K562 (cell line): Measurements from ENCODE around the gene SERPINA10. TPM values are rescaled to one million over a fixed set of nuclear protein-coding genes. Genes with fewer than 3 reads are reported as not detected.

ENCODE experiments used
- ATAC-seq: fragments of 200-7000 bp; cut with Tn5 transposase; 3 replicates; pipeline ENCODE4 v1.9.1; 2020; ENCODE audit warnings: moderate library complexity
- BruUV-seq: library from RNA; stranded (reverse); fragments of 400-500 nt; replicated peaks from 2 replicates; lab custom pipeline; 2021; lab: Mats Ljungman, UMichigan
- CTCF ChIA-PET: fragments of 300-600 bp; formaldehyde crosslinking; extraction: SDS; loops from one replicate; lab custom pipeline; 2021; ENCODE audit warnings: low intra/inter-chr PET ratio; lab: Yijun Ruan, JAX
- POLR2A ChIA-PET: fragments of 300-600, 350-650 bp; sonication (Branson Sonifier 250); formaldehyde crosslinking; extraction: SDS; loops from one replicate; lab custom pipeline; 2021; ENCODE audit warnings: antibody characterized with exemption, inconsistent platforms; lab: Yijun Ruan, JAX
- DNase-seq, 4 experiments: peaks; one replicate each; pipeline versions ENCODE4 v3.0.0 to v3.0.0-alpha.2; 2011 to 2018; ENCODE audit warnings: low spot score in 3 of 4, mixed read lengths in 3 of 4; ENCODE audit errors: extremely low read depth in 1 of 4
- FAIRE-seq: peaks from 2 replicates; lab custom pipeline; 2011; peaks lifted over from hg19 to GRCh38; lab: Jason Lieb, UNC
- H2AFZ ChIP-seq: 2 replicates; pipeline ENCODE4 v1.6.0; 2011; ENCODE audit warnings: low read depth, low read length, control low read depth, inconsistent platforms
- H3K27ac ChIP-seq: fragments of 200-600 bp; 3 replicates; pipeline ENCODE4 v1.8.0; 2011; ENCODE audit warnings: low read depth, mild to moderate bottlenecking, control low read depth, inconsistent platforms, low read length, moderate library complexity, mixed read lengths; ENCODE audit errors: extremely low read depth
- H3K27me3 ChIP-seq, 2 experiments: fragments of 300-600 bp in 1 of 2; 2 replicates in 1 of 2; 3 replicates in 1 of 2; pipeline versions ENCODE4 v1.6.0 to v1.8.0; 2011; ENCODE audit warnings: inconsistent platforms in 2 of 2, low read length in 2 of 2, mild to moderate bottlenecking in 1 of 2, mixed read lengths in 1 of 2, moderate library complexity in 1 of 2; ENCODE audit not compliant: control insufficient read depth in 2 of 2, insufficient read depth in 2 of 2
- H3K36me3 ChIP-seq: fragments of 300-600 bp; 3 replicates; pipeline ENCODE4 v1.8.0; 2011; ENCODE audit warnings: mild to moderate bottlenecking, low read length, inconsistent platforms; ENCODE audit not compliant: control insufficient read depth, insufficient read depth
- H3K4me1 ChIP-seq, 2 experiments: fragments of 200-600 bp in 1 of 2; replicated peaks in 1 of 2; 2 replicates in 1 of 2; 3 replicates in 1 of 2; pipeline versions ENCODE4 v1.5.1 to v1.8.0; 2011; ENCODE audit warnings: inconsistent platforms in 2 of 2, low read length in 2 of 2, mild to moderate bottlenecking in 1 of 2, mixed read lengths in 1 of 2, moderate library complexity in 1 of 2; ENCODE audit not compliant: control insufficient read depth in 2 of 2, insufficient read depth in 2 of 2
- H3K4me2 ChIP-seq: 2 replicates; pipeline ENCODE4 v1.6.1; 2011; ENCODE audit warnings: low read length, control low read depth, inconsistent platforms, mixed read lengths; ENCODE audit not compliant: insufficient read depth
- H3K4me3 ChIP-seq: fragments of 200-600 bp; sonication (generic), shearing (Covaris generic); 2 replicates; pipeline ENCODE4 v1.5.1; 2016; ENCODE audit warnings: control low read depth, inconsistent platforms
- H3K79me2 ChIP-seq: fragments of 200-600 bp; 3 replicates; pipeline ENCODE4 v1.8.0; 2011; ENCODE audit warnings: low read length, inconsistent platforms; ENCODE audit not compliant: control insufficient read depth, insufficient read depth
- H3K9ac ChIP-seq, 2 experiments: 2 replicates each; pipeline versions ENCODE4 v1.6.0 to v1.6.1; 2011; ENCODE audit warnings: low read depth in 2 of 2, low read length in 2 of 2, control low read depth in 1 of 2, inconsistent platforms in 1 of 2, mild to moderate bottlenecking in 1 of 2, mixed read lengths in 1 of 2; ENCODE audit not compliant: insufficient read depth in 1 of 2
- H3K9me1 ChIP-seq: one replicate; pipeline ENCODE4 v1.6.0; 2011; ENCODE audit warnings: inconsistent platforms, mild to moderate bottlenecking, low read length, moderate library complexity; ENCODE audit not compliant: control insufficient read depth, insufficient read depth
- H3K9me3 ChIP-seq: replicated peaks from 2 replicates; pipeline ENCODE4 v1.5.1; 2011; ENCODE audit warnings: low read depth, low read length, inconsistent platforms; ENCODE audit not compliant: control insufficient read depth, insufficient read depth
- H4K20me1 ChIP-seq: replicated peaks from 2 replicates; pipeline ENCODE4 v1.6.1; 2011; ENCODE audit warnings: low read length, inconsistent platforms, mixed read lengths; ENCODE audit not compliant: control insufficient read depth, insufficient read depth
- CEBPG ChIP-seq, 3 experiments: fragments of 200-800 bp in 1 of 3; sonication (Bioruptor generic) in 1 of 3; sonication (generic) in 1 of 3; formaldehyde crosslinking in 1 of 3; IDR thresholded peaks in 2 of 3; conservative IDR thresholded peaks in 1 of 3; 2 replicates each; pipeline versions ENCODE4 v1.6.1 to v1.8.0; 2016 to 2022; ENCODE audit warnings: missing compliant biosample characterization in 2 of 3, missing genetic modification characterization in 2 of 3, mild to moderate bottlenecking in 1 of 3, missing genetic modification reagents in 1 of 3
- TBL1XR1 ChIP-seq, 2 experiments: IDR thresholded peaks; 2 replicates each; pipeline ENCODE4 v1.6.1; 2012; ENCODE audit warnings: improper control_type of control experiment in 2 of 2, low read length in 2 of 2, mild to moderate bottlenecking in 1 of 2
- XRCC5 ChIP-seq: fragments of 200-400 bp; formaldehyde crosslinking; IDR thresholded peaks from 2 replicates; pipeline ENCODE4 v1.6.1; 2017; ENCODE audit warnings: low read depth, mild to moderate bottlenecking, low read length
- ZSCAN32 ChIP-seq: fragments of 450-650 bp; formaldehyde crosslinking; IDR thresholded peaks from 2 replicates; pipeline ENCODE4 v1.4.0; 2020; ENCODE audit warnings: mild to moderate bottlenecking, moderate library complexity
- WGBS: fragments of 100-300 bp; shearing (Covaris generic); methylation state at CpG from one replicate; pipeline ENCODE4 v1.1.6; 2016; ENCODE audit warnings: low coverage, mixed read lengths; ENCODE audit not compliant: insufficient coverage; ENCODE audit errors: missing lambda C conversion rate; 5-methylcytosine and 5-hydroxymethylcytosine counted together
- in situ Hi-C: fragments of 300-500 bp; cut with MboI; formaldehyde crosslinking; loops from 4 replicates; pipeline ENCODE4 v1.15.0; 2018; ENCODE audit warnings: inconsistent platforms, mixed read lengths
- intact Hi-C: fragments of 100-400 bp; cut with micrococcal nuclease; formaldehyde crosslinking; loops from 2 replicates; pipeline ENCODE4 v1.14.2; 2022
- polyA plus RNA-seq, 8 experiments: library from polyadenylated mRNA; depleted of rRNA in 4 of 8; stranded (reverse) in 5 of 8; unstranded in 3 of 8; fragments of >200 nt; fragmentation: Nextera tagmentation in 2 of 8; fragmentation: Illumina TruSeq in 1 of 8; extraction: Ambion mirVana in 2 of 8; extraction: Trizol in 1 of 8; gene quantifications; 2 replicates each; pipeline versions ENCODE4 v1.2.1 to v1.2.3, GENCODE V29; 2011 to 2014; ENCODE audit warnings: inconsistent platforms in 1 of 8, missing spikeins in 1 of 8
- total RNA-seq, 7 experiments: library from RNA; depleted of rRNA in 6 of 7; stranded (reverse); fragments of >200 nt in 6 of 7; fragmentation: Illumina TruSeq in 2 of 7; extraction: Trizol in 2 of 7; gene quantifications; 2 replicates each; pipeline versions ENCODE4 v1.2.1 to v1.2.3, GENCODE V29; 2011 to 2021; ENCODE audit warnings: low replicate concordance in 1 of 7
- TF ChIP-seq, protein P1 (sequence below): fragments of 200-800 bp; sonication (Bioruptor generic); IDR thresholded peaks from 2 replicates; pipeline ENCODE4 v1.6.1; 2016; ENCODE audit warnings: missing genetic modification characterization, missing compliant biosample characterization
- TF ChIP-seq, protein P2 (sequence below), 2 experiments: fragments of 450-650 bp; formaldehyde crosslinking in 1 of 2; IDR thresholded peaks; 2 replicates each; pipeline versions ENCODE4 v1.4.0 to v1.6.1; 2014 to 2020; ENCODE audit warnings: mild to moderate bottlenecking in 2 of 2, borderline replicate concordance in 1 of 2, low read depth in 1 of 2

Gene SERPINA10
- total and polyA plus RNA-seq, 9 of the 15 experiments (the other 6 are each of a cell fraction or from before 2014, with no cell fraction given), result not detected

DNA sequence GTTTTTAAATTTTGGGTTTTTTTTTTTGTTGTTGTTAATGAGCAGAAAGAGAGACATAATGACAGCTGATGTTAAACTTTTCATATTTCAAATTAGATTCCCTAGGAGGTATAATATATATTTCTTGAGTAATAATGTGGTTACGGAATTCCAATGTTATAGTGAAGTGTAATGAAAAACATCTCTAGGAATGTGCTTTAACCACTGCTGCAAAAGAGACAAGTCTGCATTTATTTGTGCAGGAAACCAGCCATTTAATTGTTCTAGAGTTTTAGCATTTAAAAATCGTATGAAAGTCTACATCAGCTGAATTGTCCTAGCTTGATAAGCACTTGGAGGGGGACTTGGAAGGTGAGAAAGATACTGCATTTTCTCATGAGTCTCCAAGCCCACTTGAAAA, 14.3 kb downstream of the SERPINA10 start:
- no peaks in the 10 kb centered on the region for H3K4me1 ChIP-seq
- H3K9me1 ChIP-seq, result no peaks in the 10 kb centered on the region
- 0% methylated on average over 2 of the region's 2 CpGs for WGBS
- no peak for DNase-seq
- no peak overlapping the region for H2AFZ ChIP-seq
- FAIRE-seq, result no peak
- H3K4me2 ChIP-seq, result no peak overlapping the region
- in situ Hi-C loops, result no loop called here
- ChIA-PET CTCF (no interaction called here), POLR2A (interaction anchor here (0.6 kb wide), 1 partner anchor 38 kb away, joined by 3 read pairs; no protein-coding TSS in a partner anchor)
- H3K27ac ChIP-seq, result no peak overlapping the region
- H3K4me3 ChIP-seq, result no peak overlapping the region
- H3K9me3 ChIP-seq, result no peaks in the 10 kb centered on the region
- H3K36me3 ChIP-seq, result no peaks in the 10 kb centered on the region
- no peak overlapping the region for H3K9ac ChIP-seq
- BruUV-seq, result no TSS peak
- no peaks in the 10 kb centered on the region for H3K27me3 ChIP-seq
- no peaks in the 10 kb centered on the region for H3K79me2 ChIP-seq
- no peak for ATAC-seq
- intact Hi-C loops, result no loop called here
- H4K20me1 ChIP-seq, result no peaks in the 10 kb centered on the region
- TF ChIP-seq TBL1XR1 (IDR thresholded peaks at IDR 0.05; ENCODE audit: low read length in 2 of 2) (no peak), CEBPG (CRISPR knock-in tag; IDR thresholded peaks at IDR 0.05) (no peak), CEBPG (tag; conservative IDR thresholded peaks at IDR 0.05 in 1 of 2, IDR thresholded peaks at IDR 0.05 in 1 of 2) (no peak), ZSCAN32 (CRISPR knock-in tag) (no peak), XRCC5 (no peak)
- TF ChIP-seq, protein P1, sequence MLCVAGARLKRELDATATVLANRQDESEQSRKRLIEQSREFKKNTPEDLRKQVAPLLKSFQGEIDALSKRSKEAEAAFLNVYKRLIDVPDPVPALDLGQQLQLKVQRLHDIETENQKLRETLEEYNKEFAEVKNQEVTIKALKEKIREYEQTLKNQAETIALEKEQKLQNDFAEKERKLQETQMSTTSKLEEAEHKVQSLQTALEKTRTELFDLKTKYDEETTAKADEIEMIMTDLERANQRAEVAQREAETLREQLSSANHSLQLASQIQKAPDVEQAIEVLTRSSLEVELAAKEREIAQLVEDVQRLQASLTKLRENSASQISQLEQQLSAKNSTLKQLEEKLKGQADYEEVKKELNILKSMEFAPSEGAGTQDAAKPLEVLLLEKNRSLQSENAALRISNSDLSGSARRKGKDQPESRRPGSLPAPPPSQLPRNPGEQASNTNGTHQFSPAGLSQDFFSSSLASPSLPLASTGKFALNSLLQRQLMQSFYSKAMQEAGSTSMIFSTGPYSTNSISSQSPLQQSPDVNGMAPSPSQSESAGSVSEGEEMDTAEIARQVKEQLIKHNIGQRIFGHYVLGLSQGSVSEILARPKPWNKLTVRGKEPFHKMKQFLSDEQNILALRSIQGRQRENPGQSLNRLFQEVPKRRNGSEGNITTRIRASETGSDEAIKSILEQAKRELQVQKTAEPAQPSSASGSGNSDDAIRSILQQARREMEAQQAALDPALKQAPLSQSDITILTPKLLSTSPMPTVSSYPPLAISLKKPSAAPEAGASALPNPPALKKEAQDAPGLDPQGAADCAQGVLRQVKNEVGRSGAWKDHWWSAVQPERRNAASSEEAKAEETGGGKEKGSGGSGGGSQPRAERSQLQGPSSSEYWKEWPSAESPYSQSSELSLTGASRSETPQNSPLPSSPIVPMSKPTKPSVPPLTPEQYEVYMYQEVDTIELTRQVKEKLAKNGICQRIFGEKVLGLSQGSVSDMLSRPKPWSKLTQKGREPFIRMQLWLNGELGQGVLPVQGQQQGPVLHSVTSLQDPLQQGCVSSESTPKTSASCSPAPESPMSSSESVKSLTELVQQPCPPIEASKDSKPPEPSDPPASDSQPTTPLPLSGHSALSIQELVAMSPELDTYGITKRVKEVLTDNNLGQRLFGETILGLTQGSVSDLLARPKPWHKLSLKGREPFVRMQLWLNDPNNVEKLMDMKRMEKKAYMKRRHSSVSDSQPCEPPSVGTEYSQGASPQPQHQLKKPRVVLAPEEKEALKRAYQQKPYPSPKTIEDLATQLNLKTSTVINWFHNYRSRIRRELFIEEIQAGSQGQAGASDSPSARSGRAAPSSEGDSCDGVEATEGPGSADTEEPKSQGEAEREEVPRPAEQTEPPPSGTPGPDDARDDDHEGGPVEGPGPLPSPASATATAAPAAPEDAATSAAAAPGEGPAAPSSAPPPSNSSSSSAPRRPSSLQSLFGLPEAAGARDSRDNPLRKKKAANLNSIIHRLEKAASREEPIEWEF (CRISPR knock-in tag), result no peak
- TF ChIP-seq, protein P2, sequence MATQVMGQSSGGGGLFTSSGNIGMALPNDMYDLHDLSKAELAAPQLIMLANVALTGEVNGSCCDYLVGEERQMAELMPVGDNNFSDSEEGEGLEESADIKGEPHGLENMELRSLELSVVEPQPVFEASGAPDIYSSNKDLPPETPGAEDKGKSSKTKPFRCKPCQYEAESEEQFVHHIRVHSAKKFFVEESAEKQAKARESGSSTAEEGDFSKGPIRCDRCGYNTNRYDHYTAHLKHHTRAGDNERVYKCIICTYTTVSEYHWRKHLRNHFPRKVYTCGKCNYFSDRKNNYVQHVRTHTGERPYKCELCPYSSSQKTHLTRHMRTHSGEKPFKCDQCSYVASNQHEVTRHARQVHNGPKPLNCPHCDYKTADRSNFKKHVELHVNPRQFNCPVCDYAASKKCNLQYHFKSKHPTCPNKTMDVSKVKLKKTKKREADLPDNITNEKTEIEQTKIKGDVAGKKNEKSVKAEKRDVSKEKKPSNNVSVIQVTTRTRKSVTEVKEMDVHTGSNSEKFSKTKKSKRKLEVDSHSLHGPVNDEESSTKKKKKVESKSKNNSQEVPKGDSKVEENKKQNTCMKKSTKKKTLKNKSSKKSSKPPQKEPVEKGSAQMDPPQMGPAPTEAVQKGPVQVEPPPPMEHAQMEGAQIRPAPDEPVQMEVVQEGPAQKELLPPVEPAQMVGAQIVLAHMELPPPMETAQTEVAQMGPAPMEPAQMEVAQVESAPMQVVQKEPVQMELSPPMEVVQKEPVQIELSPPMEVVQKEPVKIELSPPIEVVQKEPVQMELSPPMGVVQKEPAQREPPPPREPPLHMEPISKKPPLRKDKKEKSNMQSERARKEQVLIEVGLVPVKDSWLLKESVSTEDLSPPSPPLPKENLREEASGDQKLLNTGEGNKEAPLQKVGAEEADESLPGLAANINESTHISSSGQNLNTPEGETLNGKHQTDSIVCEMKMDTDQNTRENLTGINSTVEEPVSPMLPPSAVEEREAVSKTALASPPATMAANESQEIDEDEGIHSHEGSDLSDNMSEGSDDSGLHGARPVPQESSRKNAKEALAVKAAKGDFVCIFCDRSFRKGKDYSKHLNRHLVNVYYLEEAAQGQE (IDR thresholded peaks at IDR 0.05; ENCODE audit: borderline replicate concordance), result no peak
- TF ChIP-seq, protein P2 (CRISPR knock-in tag; IDR thresholded peaks at IDR 0.05; ENCODE audit: low read depth), result no peak
